PC-3 (cell line): Measurements from ENCODE around the gene EPHA3. TPM values are rescaled to one million over a fixed set of nuclear protein-coding genes. Genes with fewer than 3 reads are reported as not detected.

Experiments used
- ATAC-seq: fragments of 200-7000 bp; cut with Tn5 transposase; 2 replicates; pipeline ENCODE4 v1.9.1; 2020; ENCODE audit warnings: mild to moderate bottlenecking, moderate library complexity
- BruUV-seq: library from RNA; stranded (reverse); fragments of 400-500 nt; replicated peaks from 2 replicates; lab custom pipeline; 2021; lab: Mats Ljungman, UMichigan
- CTCF ChIA-PET: fragments of 300-600 bp; sonication (Branson Sonifier 250); formaldehyde crosslinking; loops from one replicate; lab custom pipeline; 2022; ENCODE audit warnings: antibody characterized with exemption; lab: Charles Lee
- POLR2A ChIA-PET: fragments of 300-600 bp; sonication (Branson Sonifier 250); formaldehyde crosslinking; loops from one replicate; lab custom pipeline; 2022; ENCODE audit warnings: antibody characterized with exemption; ENCODE audit not compliant: unreplicated experiment; lab: Charles Lee
- DNase-seq: peaks from one replicate; pipeline ENCODE4 v3.0.0-alpha.2; 2015
- H2AFZ ChIP-seq: fragments of 300-600 bp; sonication (generic); 2 replicates; pipeline ENCODE4 v1.6.0; 2016; ENCODE audit warnings: antibody characterized with exemption, low read length
- H3F3A ChIP-seq: fragments of 300-600 bp; sonication (generic); one replicate; pipeline ENCODE4 v1.6.0; 2017; ENCODE audit warnings: antibody characterized with exemption, low read length, control low read depth, mild to moderate bottlenecking; ENCODE audit not compliant: unreplicated experiment
- H3K27ac ChIP-seq: fragments of 300-600 bp; sonication (generic); 2 replicates; pipeline ENCODE4 v1.5.1; 2016; ENCODE audit warnings: mild to moderate bottlenecking, low read length
- H3K27me3 ChIP-seq: fragments of 300-600 bp; sonication (generic); 2 replicates; pipeline ENCODE4 v1.6.1; 2016; ENCODE audit warnings: low read length, mixed read lengths
- H3K36me3 ChIP-seq: fragments of 300-600 bp; sonication (generic); 2 replicates; pipeline ENCODE4 v1.6.1; 2016; ENCODE audit warnings: low read depth, mixed run types, low read length, mixed read lengths
- H3K4me1 ChIP-seq: fragments of 300-600 bp; sonication (generic); 2 replicates; pipeline ENCODE4 v1.5.1; 2016; ENCODE audit warnings: low read length; ENCODE audit not compliant: insufficient read depth
- H3K4me2 ChIP-seq: fragments of 300-600 bp; sonication (generic); 2 replicates; pipeline ENCODE4 v1.6.0; 2016; ENCODE audit warnings: low read length
- H3K4me3 ChIP-seq: fragments of 300-600 bp; sonication (generic); 2 replicates; pipeline ENCODE4 v1.5.1; 2016; ENCODE audit warnings: mild to moderate bottlenecking, low read length, mixed read lengths
- H3K79me2 ChIP-seq: fragments of 300-600 bp; sonication (generic); 2 replicates; pipeline ENCODE4 v1.6.1; 2017; ENCODE audit warnings: low read length, mixed read lengths
- H3K9ac ChIP-seq: fragments of 300-600 bp; sonication (generic); 2 replicates; pipeline ENCODE4 v1.6.0; 2016; ENCODE audit warnings: mild to moderate bottlenecking, low read length
- H3K9me2 ChIP-seq: fragments of 300-600 bp; sonication (generic); replicated peaks from 2 replicates; pipeline ENCODE4 v1.6.1; 2016; ENCODE audit warnings: mixed run types, low read length, mixed read lengths
- H3K9me3 ChIP-seq: fragments of 300-600 bp; sonication (generic); 2 replicates; pipeline ENCODE4 v1.6.1; 2016; ENCODE audit warnings: low read length, mixed read lengths
- H4K20me1 ChIP-seq: fragments of 300-600 bp; sonication (generic); 2 replicates; pipeline ENCODE4 v1.6.1; 2016; ENCODE audit warnings: low read length, mixed read lengths
- EZH2 ChIP-seq: fragments of 300-600 bp; sonication (generic); IDR thresholded peaks from one replicate; pipeline ENCODE4 v1.6.1; 2017; ENCODE audit warnings: antibody characterized with exemption, mild to moderate bottlenecking, low read length; ENCODE audit not compliant: unreplicated experiment
- EZH2phosphoT487 ChIP-seq: fragments of 300-600 bp; sonication (generic); IDR thresholded peaks from 2 replicates; pipeline ENCODE4 v1.6.1; 2018; ENCODE audit warnings: mild to moderate bottlenecking, antibody characterized with exemption, low read length, borderline replicate concordance
- intact Hi-C: fragments of 100-400 bp; cut with micrococcal nuclease; formaldehyde crosslinking; loops from 2 replicates; pipeline ENCODE4 v1.9.0; 2023
- total RNA-seq: library from RNA; depleted of rRNA; stranded (reverse); fragments of >200 nt; gene quantifications from 2 replicates; pipeline ENCODE4 v1.2.3, GENCODE V29; 2014
- TF ChIP-seq, protein P1 (sequence below): fragments of 300-600 bp; sonication (generic); conservative IDR thresholded peaks from 2 replicates; pipeline ENCODE4 v1.5.1; 2017; ENCODE audit warnings: antibody characterized with exemption, low read depth, mild to moderate bottlenecking, low read length

EPHA3 gene
- total RNA-seq, 1 experiment from 2014 or later = 0.33 TPM

DNA sequence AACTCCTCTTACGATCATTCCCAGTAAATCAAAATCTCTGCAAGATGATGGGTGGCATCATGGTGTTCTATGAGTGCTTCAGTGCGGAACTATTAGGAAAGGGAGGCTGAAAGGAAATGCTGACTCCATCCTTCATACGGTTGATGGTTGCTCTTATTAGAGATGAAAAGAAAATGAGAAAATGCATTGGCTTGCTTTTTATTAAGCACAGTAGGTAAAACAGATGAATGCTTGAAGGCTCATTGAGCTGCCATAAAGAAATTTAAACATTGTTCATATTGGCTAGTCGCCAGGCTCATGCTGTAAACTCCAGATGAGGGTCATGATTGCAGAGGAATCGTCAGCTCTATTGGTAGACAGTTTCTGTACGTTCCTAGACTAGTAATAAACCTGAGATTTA is 115.8 kb downstream of the EPHA3 start:
- H4K20me1 ChIP-seq = no peaks in the 10 kb centered on the region
- no peaks in the 10 kb centered on the region for H3K9me3 ChIP-seq
- POLR2A ChIA-PET = no interaction called here
- no peak overlapping the region for H3K4me3 ChIP-seq
- DNase-seq (no peak), ATAC-seq (no peak)
- no peak overlapping the region for H2AFZ ChIP-seq
- no peaks in the 10 kb centered on the region for H3K9me2 ChIP-seq
- H3K4me1 ChIP-seq = peaks cover 12% of the 10 kb centered on the region
- H3K27me3 ChIP-seq = peaks cover 14% of the 10 kb centered on the region
- no peaks in the 10 kb centered on the region for H3K36me3 ChIP-seq
- H3K9ac ChIP-seq = no peak overlapping the region
- no peak overlapping the region for H3K27ac ChIP-seq
- CTCF ChIA-PET = no interaction called here
- BruUV-seq = no TSS peak
- H3F3A ChIP-seq = no peaks in the 10 kb centered on the region
- H3K4me2 ChIP-seq = no peak overlapping the region
- no peaks in the 10 kb centered on the region for H3K79me2 ChIP-seq
- TF ChIP-seq EZH2 (no peak), EZH2phosphoT487 (no peak)
- TF ChIP-seq, protein P1, sequence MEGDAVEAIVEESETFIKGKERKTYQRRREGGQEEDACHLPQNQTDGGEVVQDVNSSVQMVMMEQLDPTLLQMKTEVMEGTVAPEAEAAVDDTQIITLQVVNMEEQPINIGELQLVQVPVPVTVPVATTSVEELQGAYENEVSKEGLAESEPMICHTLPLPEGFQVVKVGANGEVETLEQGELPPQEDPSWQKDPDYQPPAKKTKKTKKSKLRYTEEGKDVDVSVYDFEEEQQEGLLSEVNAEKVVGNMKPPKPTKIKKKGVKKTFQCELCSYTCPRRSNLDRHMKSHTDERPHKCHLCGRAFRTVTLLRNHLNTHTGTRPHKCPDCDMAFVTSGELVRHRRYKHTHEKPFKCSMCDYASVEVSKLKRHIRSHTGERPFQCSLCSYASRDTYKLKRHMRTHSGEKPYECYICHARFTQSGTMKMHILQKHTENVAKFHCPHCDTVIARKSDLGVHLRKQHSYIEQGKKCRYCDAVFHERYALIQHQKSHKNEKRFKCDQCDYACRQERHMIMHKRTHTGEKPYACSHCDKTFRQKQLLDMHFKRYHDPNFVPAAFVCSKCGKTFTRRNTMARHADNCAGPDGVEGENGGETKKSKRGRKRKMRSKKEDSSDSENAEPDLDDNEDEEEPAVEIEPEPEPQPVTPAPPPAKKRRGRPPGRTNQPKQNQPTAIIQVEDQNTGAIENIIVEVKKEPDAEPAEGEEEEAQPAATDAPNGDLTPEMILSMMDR = no peak
- intact Hi-C loops = no loop called here

DNA sequence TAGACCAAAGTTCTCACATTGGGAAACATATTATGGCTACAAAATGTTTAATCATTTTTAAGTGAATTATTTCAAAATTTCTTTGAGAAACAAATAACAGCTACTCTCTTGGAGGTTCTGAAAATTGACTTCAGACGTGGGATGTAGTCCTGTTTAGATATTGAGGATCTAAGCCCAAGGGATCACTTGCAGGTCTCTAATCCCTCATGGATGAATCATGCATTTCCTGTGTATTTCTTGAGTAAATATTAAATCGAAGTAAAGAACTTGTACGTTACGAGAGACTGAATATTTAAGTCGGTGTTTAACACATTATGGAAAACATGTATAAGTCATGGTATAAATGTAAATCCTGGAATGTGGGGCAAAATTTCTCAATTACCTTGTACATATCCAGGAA is 119.8 kb downstream of the EPHA3 start:
- Histone ChIP-seq H3K79me2 (no peaks in the 10 kb centered on the region), H3K9me2 (no peaks in the 10 kb centered on the region), H3K27ac (peak overlapping the region; percentile 30), H3K4me2 (peak overlapping the region; percentile 30), H2AFZ (no peak overlapping the region), H3K9me3 (no peaks in the 10 kb centered on the region), H3K36me3 (no peaks in the 10 kb centered on the region), H3K27me3 (no peaks in the 10 kb centered on the region; the same call in 1 of the 2 replicates), H3F3A (no peaks in the 10 kb centered on the region), H4K20me1 (no peaks in the 10 kb centered on the region), H3K4me1 (peaks cover 14% of the 10 kb centered on the region), H3K9ac (no peak overlapping the region), H3K4me3 (no peak overlapping the region)
- ATAC-seq = peak; percentile 48
- intact Hi-C loops = no loop called here
- peak; percentile 46 for DNase-seq
- CTCF ChIA-PET = no interaction called here
- POLR2A ChIA-PET = no interaction called here
- no TSS peak for BruUV-seq
- TF ChIP-seq EZH2 = no peak
- TF ChIP-seq, protein P1 = no peak
- TF ChIP-seq EZH2phosphoT487 = no peak

DNA sequence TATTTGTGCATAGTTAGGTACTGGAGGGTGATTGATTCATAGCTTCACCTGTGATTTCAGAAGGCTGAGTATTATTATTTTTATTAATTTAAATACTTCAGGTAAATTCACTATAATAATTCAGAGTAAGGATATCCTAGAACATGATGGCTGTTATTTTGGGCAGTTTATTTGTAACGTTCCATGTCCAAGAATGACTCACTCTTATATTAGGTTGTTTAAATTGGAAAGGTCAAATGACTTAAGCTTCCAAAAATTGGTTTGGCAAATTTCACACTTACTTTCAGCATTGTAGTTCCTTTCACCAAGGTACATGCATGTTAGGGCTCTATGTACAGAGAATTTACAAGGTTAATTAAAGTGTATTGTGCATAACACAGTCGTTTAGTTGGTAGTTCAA is 120.2 kb downstream of the EPHA3 start:
- BruUV-seq = no TSS peak
- ChIA-PET POLR2A (no interaction called here), CTCF (no interaction called here)
- Histone ChIP-seq H3F3A (no peaks in the 10 kb centered on the region), H3K9me2 (no peaks in the 10 kb centered on the region), H3K36me3 (no peaks in the 10 kb centered on the region), H3K9me3 (no peaks in the 10 kb centered on the region), H3K27ac (peak overlapping the region; percentile 30), H4K20me1 (no peaks in the 10 kb centered on the region), H3K9ac (no peak overlapping the region), H3K79me2 (no peaks in the 10 kb centered on the region), H2AFZ (no peak overlapping the region), H3K4me2 (peak overlapping the region; percentile 30), H3K27me3 (no peaks in the 10 kb centered on the region; the same call in 1 of the 2 replicates), H3K4me1 (peaks cover 14% of the 10 kb centered on the region), H3K4me3 (no peak overlapping the region)
- DNase-seq = peak; percentile 20
- intact Hi-C loops = no loop called here
- peak; percentile 37 for ATAC-seq
- TF ChIP-seq, protein P1 = no peak
- TF ChIP-seq EZH2phosphoT487 = no peak
- no peak for TF ChIP-seq EZH2
